ENCODE results near the gene CHST13. TPM values are rescaled to one million over a fixed set of nuclear protein-coding genes. Genes with fewer than 3 reads are reported as not detected.

Gene CHST13
- total and polyA plus RNA-seq, 7 donors = 0.07 to 0.20 TPM; not detected in 5

DNA sequence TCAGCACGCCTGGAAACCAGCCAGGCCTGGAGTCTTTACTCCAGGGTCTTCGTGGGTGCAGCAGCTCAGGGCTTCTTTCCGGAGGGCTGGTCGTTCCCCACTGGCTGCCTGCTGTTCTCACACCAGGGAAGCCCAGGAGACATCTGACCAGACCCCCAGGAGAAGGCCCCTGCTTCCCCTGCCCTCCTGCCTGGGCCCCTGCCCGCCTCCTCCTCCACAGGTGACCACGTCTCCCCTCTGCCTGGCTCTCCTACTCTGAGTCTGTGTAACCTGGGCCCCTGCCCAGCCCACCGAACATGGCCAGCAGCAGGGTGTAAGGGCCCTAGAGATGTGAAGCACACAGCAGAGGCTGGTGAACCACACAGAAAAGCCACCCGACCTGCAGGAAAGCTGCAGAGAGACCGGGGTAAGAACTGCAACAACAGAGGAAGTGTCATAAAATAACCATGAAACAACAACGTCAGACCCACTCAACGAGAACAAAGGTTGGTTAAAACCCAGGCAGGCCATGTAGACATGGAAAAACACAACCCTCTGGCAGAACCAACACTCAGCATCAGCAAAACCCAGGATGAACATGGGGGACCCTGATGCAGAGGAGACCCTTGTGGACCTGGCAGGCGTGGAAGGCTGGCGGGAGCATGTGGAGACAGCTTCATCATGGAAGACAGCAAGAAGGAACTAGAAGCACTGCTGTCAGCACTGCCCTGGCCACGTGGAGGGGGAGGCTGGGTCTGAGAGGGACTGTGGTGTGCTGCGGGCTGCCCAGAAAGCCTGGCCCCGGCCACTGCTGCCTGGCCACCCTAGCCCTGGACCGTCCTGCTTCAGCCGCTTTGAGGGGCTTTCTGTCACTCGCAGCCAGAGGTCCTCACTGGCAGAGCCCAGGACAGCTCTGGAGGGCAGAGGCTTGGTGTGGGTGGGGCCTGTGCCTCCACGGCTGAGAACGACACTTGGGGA lies 26.8 kb upstream of the CHST13 start:
- TF ChIP-seq, protein P1, sequence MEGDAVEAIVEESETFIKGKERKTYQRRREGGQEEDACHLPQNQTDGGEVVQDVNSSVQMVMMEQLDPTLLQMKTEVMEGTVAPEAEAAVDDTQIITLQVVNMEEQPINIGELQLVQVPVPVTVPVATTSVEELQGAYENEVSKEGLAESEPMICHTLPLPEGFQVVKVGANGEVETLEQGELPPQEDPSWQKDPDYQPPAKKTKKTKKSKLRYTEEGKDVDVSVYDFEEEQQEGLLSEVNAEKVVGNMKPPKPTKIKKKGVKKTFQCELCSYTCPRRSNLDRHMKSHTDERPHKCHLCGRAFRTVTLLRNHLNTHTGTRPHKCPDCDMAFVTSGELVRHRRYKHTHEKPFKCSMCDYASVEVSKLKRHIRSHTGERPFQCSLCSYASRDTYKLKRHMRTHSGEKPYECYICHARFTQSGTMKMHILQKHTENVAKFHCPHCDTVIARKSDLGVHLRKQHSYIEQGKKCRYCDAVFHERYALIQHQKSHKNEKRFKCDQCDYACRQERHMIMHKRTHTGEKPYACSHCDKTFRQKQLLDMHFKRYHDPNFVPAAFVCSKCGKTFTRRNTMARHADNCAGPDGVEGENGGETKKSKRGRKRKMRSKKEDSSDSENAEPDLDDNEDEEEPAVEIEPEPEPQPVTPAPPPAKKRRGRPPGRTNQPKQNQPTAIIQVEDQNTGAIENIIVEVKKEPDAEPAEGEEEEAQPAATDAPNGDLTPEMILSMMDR (IDR thresholded peaks at IDR 0.05) = no peak
- H3K9me3 ChIP-seq = no peaks in the 10 kb centered on the region
- ATAC-seq = no peak
- H3K4me3 ChIP-seq = no peak overlapping the region
- no peaks in the 10 kb centered on the region for H3K36me3 ChIP-seq (ENCODE audit: insufficient read depth in 1 of 2, low read depth in 1 of 2)
- H3K27ac ChIP-seq = no peak overlapping the region
- H3K4me1 ChIP-seq = no peaks in the 10 kb centered on the region
- WGBS, 3 donors = 78 to 79% (median 79%) methylated on average over 21 of the region's 21 CpGs
- no peaks in the 10 kb centered on the region for H3K27me3 ChIP-seq (ENCODE audit: insufficient read depth in 3 of 3, low read length in 2 of 3)
- no peak for DNase-seq
- intact Hi-C loops (cut with DNase I) = no loop called here

DNA sequence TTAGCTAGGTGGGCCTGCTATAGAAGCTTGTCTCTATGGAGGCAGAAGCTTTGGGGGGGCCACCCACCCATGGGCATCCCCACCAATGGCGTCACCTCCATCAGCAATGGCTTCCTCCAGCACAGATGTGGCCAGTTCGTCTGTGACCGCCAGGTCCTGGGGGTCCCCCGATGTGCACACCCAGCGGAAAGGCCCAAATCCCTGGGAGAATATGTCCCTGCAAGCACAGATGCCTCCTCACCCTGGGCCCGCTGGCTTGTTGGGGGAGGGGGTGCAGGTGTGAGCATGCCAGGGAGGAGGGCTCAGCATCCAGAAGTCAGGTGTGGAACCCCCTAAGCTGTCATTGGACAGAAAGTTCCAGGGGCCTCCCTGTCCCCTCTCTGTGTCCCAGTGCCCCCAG lies 26.0 kb upstream of the CHST13 start:
- H3K9me3 ChIP-seq = no peaks in the 10 kb centered on the region
- H3K27ac ChIP-seq = no peak overlapping the region
- no peak overlapping the region for H3K4me3 ChIP-seq
- no peaks in the 10 kb centered on the region for H3K36me3 ChIP-seq (ENCODE audit: insufficient read depth in 1 of 2, low read depth in 1 of 2)
- DNase-seq = no peak
- no peaks in the 10 kb centered on the region for H3K27me3 ChIP-seq (ENCODE audit: insufficient read depth in 3 of 3, low read length in 2 of 3)
- no peak for ATAC-seq
- intact Hi-C loops (cut with DNase I) = no loop called here
- 95 to 98% (median 96%) methylated on average over 6 of the region's 6 CpGs for WGBS, 3 donors
- no peaks in the 10 kb centered on the region for H3K4me1 ChIP-seq
- TF ChIP-seq, protein P1 (IDR thresholded peaks at IDR 0.05) = no peak

DNA sequence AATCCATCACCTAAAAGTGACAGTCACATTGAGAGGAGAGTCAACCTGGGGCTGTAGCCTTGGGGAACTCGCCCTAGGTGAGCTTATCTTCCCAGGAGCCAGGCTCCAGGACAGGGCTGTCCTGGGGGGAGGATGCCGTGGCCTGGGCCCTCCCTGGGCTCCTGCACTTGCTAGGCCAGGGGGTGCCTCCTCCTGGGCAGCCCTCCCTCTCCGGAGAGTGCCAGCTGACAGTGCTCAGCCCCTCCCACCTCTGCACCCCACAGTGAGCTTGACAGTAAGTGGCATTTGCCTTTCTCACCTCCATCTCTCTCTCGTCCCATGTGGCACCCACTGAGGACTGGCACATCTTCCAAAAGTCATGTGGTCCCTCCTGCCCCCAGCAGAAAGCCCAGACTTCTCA lies 25.5 kb upstream of the CHST13 start:
- Histone ChIP-seq H3K27me3 (ENCODE audit: insufficient read depth in 3 of 3, low read length in 2 of 3) (no peaks in the 10 kb centered on the region), H3K4me1 (no peaks in the 10 kb centered on the region), H3K27ac (no peak overlapping the region), H3K4me3 (no peak overlapping the region), H3K9me3 (no peaks in the 10 kb centered on the region), H3K36me3 (ENCODE audit: insufficient read depth in 1 of 2, low read depth in 1 of 2) (no peaks in the 10 kb centered on the region)
- ATAC-seq (no peak), DNase-seq (no peak)
- intact Hi-C loops (cut with DNase I) = no loop called here
- TF ChIP-seq, protein P1 (IDR thresholded peaks at IDR 0.05) = no peak
- 72 to 83% (median 80%) methylated on average over 3 to 4 of the region's 4 CpGs for WGBS, 3 donors

DNA sequence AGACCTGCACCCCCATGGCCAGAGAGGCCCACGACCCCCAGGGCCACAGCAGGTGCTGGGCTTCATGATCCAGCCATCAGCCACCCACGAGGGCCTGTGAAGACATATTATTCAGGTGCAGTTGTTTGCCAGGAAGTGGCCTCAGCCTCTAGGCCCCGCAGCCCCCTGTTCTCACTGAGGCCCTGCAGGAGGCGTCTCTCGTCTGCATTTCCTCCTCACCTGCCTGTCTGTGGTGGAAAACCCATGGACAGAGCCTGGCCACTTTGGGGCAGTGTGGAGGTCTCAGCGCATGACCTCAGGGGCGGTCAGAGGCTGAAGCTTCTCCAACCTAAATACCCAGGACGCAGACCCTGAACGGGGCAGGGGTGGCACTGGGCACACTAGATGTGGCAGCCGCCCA lies 25.0 kb upstream of the CHST13 start:
- TF ChIP-seq, protein P1 (IDR thresholded peaks at IDR 0.05) = no peak
- DNase-seq = no peak
- Histone ChIP-seq H3K27ac (no peak overlapping the region), H3K4me1 (no peaks in the 10 kb centered on the region), H3K9me3 (no peaks in the 10 kb centered on the region), H3K4me3 (no peak overlapping the region), H3K27me3 (ENCODE audit: insufficient read depth in 3 of 3, low read length in 2 of 3) (no peaks in the 10 kb centered on the region), H3K36me3 (ENCODE audit: insufficient read depth in 1 of 2, low read depth in 1 of 2) (no peaks in the 10 kb centered on the region)
- intact Hi-C loops (cut with DNase I) = no loop called here
- 70 to 81% (median 77%) methylated on average over 10 of the region's 10 CpGs for whole genome bisulfite sequencing, 3 donors
- no peak for ATAC-seq

All from psoas muscle (tissue), 8 donors.